Gastrocnemius medialis (tissue), 4 donors: Measurements from ENCODE around the gene CCDC57. TPM values are rescaled to one million over a fixed set of nuclear protein-coding genes. Genes with fewer than 3 reads are reported as not detected.
A peak's percentile ranks its signal among the peaks of the same experiment; 100 is the strongest.

Experiments
- ATAC-seq, 2 donors: fragments of 150-250 bp; one replicate each; pipeline ENCODE4 v1.9.1; 2016
- DNase-seq, 2 donors: peaks; one replicate each; pipeline ENCODE4 v3.0.0-alpha.2; 2019
- H3K27ac ChIP-seq, 4 donors: fragments of 200-600 bp; sonication (generic); 1 replicate in 1 of 4; 2 replicates in 3 of 4; pipeline ENCODE4 v1.5.1; 2016 to 2018; ENCODE audit warnings: mild to moderate bottlenecking in 2 of 4, moderate library complexity in 1 of 4
- H3K27me3 ChIP-seq, 3 donors: fragments of 200-600 bp; sonication (generic) in 2 of 3; 1 replicate in 1 of 3; 2 replicates in 2 of 3; pipeline versions ENCODE4 v1.5.1 to v1.6.0; 2016 to 2019; ENCODE audit warnings: mild to moderate bottlenecking in 1 of 3, moderate library complexity in 1 of 3
- H3K36me3 ChIP-seq, 2 donors: fragments of 200-600 bp; sonication (generic) in 1 of 2; one replicate each; pipeline ENCODE4 v1.5.1; 2017 to 2018
- H3K4me1 ChIP-seq, 2 donors: fragments of 200-600 bp; sonication (generic) in 1 of 2; one replicate each; pipeline ENCODE4 v1.5.1; 2016 to 2017; ENCODE audit warnings: mild to moderate bottlenecking in 2 of 2
- H3K4me3 ChIP-seq, 4 donors: fragments of 200-600 bp; sonication (generic) in 3 of 4; 1 replicate in 1 of 4; 2 replicates in 3 of 4; pipeline ENCODE4 v1.5.1; 2016 to 2019; ENCODE audit warnings: mild to moderate bottlenecking in 2 of 4
- H3K9me3 ChIP-seq, 3 donors: fragments of 200-600 bp; sonication (generic) in 2 of 3; 1 replicate in 1 of 3; 2 replicates in 2 of 3; pipeline ENCODE4 v1.5.1; 2016 to 2019
- POLR2A ChIP-seq, 2 donors: fragments of 450-650 bp; IDR thresholded peaks; one replicate each; pipeline ENCODE4 v1.6.1; 2017; ENCODE audit warnings: antibody characterized with exemption in 2 of 2, mild to moderate bottlenecking in 2 of 2, moderate library complexity in 2 of 2
- in situ Hi-C, 4 donors: fragments of 200-750 bp; cut with MboI; loops; one replicate each; pipeline versions ENCODE4 v1.15.0 to v1.8.0; 2017; ENCODE audit warnings: low sequenced_read_pairs in 4 of 4
- intact Hi-C: fragments of 100-400 bp; cut with DNase I; formaldehyde crosslinking; loops from one replicate; pipeline ENCODE4 v1.15.1; 2023; ENCODE audit warnings: low total_unique reads
- total RNA-seq, 4 donors: library from RNA; depleted of rRNA; stranded (reverse); fragments of >200 nt; gene quantifications; one replicate each; pipeline versions ENCODE4 v1.1.0 to v1.2.3, GENCODE V29; 2016
- TF ChIP-seq, protein P1 (sequence below), 5 experiments: fragments of 450-650 bp in 3 of 5; fragments of 200-600 bp in 2 of 5; sonication (generic) in 2 of 5; IDR thresholded peaks in 4 of 5; conservative IDR thresholded peaks in 1 of 5; 1 replicate in 4 of 5; 2 replicates in 1 of 5; pipeline ENCODE4 v1.5.1; 2016 to 2019; ENCODE audit warnings: antibody characterized with exemption in 5 of 5, mild to moderate bottlenecking in 3 of 5, moderate library complexity in 3 of 5

Gene CCDC57
- total RNA-seq, 4 donors from 2014 or later, result 3.7 to 11.3 (median 5.1) TPM

DNA sequence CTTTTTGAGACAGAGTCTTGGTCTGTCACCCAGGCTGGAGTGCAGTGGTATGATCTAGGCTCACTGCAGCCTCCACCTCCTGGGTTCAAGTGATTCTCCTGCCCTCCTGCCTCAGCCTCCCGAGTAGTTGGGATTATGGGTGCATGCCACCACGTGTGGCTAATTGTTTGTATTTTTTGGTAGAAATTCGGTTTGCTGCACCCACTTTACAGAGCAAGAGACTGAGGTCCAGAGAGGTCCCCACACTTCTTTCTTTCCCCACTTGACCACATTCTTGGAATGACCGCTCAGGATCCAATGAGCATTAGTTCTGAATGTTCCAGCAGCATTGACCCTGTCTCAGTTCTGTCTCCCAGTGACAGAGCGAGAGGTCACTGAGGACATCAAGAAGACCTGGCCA is 10.9 kb upstream of the CCDC57 start:
- H3K9me3 ChIP-seq, result no peaks in the 10 kb centered on the region
- no peak overlapping the region for H3K4me3 ChIP-seq
- H3K27ac ChIP-seq, result no peak overlapping the region
- in situ Hi-C loops (no loop called here), intact Hi-C loops (no loop called here)
- H3K27me3 ChIP-seq, result no peaks in the 10 kb centered on the region
- no peak for DNase-seq
- peaks cover 23 to 24% of the 10 kb centered on the region in 2 donors for H3K4me1 ChIP-seq
- no peak for TF ChIP-seq POLR2A (IDR thresholded peaks at IDR 0.05)
- TF ChIP-seq, protein P1, sequence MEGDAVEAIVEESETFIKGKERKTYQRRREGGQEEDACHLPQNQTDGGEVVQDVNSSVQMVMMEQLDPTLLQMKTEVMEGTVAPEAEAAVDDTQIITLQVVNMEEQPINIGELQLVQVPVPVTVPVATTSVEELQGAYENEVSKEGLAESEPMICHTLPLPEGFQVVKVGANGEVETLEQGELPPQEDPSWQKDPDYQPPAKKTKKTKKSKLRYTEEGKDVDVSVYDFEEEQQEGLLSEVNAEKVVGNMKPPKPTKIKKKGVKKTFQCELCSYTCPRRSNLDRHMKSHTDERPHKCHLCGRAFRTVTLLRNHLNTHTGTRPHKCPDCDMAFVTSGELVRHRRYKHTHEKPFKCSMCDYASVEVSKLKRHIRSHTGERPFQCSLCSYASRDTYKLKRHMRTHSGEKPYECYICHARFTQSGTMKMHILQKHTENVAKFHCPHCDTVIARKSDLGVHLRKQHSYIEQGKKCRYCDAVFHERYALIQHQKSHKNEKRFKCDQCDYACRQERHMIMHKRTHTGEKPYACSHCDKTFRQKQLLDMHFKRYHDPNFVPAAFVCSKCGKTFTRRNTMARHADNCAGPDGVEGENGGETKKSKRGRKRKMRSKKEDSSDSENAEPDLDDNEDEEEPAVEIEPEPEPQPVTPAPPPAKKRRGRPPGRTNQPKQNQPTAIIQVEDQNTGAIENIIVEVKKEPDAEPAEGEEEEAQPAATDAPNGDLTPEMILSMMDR (IDR thresholded peaks at IDR 0.05 in 4 of 5, conservative IDR thresholded peaks at IDR 0.05 in 1 of 5), result no peak
- ATAC-seq, result no peak
- H3K36me3 ChIP-seq, result no peaks in the 10 kb centered on the region

DNA sequence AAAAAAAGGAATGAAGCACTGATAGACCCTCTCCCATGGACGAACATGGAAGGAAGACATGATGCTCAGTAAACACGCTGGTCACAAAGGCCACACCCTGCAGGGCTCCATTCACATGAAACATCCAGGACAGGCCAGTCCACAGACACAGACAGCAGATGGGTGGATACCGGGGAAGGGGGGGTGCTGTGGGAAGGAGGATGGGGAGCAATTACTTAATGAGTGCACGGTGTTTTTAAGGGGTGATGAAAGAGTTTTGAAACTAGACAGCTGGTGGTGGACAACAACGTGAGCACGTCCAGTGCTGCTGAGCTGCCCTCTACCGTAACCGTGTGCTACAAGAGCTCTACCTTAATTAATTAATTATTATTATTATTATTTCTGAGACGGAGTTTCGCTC is 10.2 kb upstream of the CCDC57 start:
- Histone ChIP-seq H3K27ac (no peak overlapping the region), H3K4me1 (peaks cover 24 to 25% of the 10 kb centered on the region in 2 donors), H3K36me3 (no peaks in the 10 kb centered on the region), H3K27me3 (no peaks in the 10 kb centered on the region), H3K4me3 (no peak overlapping the region), H3K9me3 (no peaks in the 10 kb centered on the region)
- DNase-seq (no peak), ATAC-seq (no peak)
- TF ChIP-seq, protein P1 (IDR thresholded peaks at IDR 0.05 in 4 of 5, conservative IDR thresholded peaks at IDR 0.05 in 1 of 5), result no peak
- TF ChIP-seq POLR2A (IDR thresholded peaks at IDR 0.05), result peak in 1 of 2 donors; percentile 8
- in situ Hi-C loops, result no loop called here
- intact Hi-C loops, result no loop called here

DNA sequence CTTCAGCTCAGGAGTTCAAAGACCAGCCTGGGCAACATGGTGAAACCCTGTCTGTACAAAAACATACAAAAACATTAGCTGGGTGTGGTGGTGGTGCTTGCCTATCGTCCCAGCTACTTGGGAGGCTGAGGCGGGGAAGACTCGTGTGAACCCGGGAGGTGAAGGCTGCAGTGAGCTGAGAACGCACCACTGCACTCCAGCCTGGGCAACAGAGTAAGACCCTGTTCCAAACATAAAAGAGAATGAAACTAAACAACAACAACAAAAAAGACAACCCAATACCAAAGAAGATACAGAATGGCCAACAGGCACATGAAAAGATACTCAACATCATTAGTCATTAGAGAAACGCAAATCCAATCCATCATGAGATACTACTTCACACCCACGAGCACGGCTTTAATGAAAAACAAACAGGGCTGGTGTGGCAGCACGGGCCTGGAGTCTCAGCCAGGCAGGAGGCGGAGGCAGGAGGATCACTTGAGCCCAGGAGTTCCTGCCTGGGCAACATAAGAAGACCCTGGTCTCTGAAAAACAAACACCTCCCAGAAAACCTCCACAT is 8.8 kb upstream of the CCDC57 start:
- H3K27me3 ChIP-seq, result no peaks in the 10 kb centered on the region
- H3K9me3 ChIP-seq, result no peaks in the 10 kb centered on the region
- ATAC-seq (no peak), DNase-seq (no peak)
- no peak overlapping the region for H3K27ac ChIP-seq
- intact Hi-C loops (no loop called here), in situ Hi-C loops (no loop called here)
- TF ChIP-seq POLR2A (IDR thresholded peaks at IDR 0.05), result no peak
- TF ChIP-seq, protein P1 (IDR thresholded peaks at IDR 0.05 in 4 of 5, conservative IDR thresholded peaks at IDR 0.05 in 1 of 5), result no peak
- H3K4me3 ChIP-seq, result no peak overlapping the region
- H3K36me3 ChIP-seq, result no peaks in the 10 kb centered on the region
- peaks cover 20 to 31% of the 10 kb centered on the region in 2 donors for H3K4me1 ChIP-seq

DNA sequence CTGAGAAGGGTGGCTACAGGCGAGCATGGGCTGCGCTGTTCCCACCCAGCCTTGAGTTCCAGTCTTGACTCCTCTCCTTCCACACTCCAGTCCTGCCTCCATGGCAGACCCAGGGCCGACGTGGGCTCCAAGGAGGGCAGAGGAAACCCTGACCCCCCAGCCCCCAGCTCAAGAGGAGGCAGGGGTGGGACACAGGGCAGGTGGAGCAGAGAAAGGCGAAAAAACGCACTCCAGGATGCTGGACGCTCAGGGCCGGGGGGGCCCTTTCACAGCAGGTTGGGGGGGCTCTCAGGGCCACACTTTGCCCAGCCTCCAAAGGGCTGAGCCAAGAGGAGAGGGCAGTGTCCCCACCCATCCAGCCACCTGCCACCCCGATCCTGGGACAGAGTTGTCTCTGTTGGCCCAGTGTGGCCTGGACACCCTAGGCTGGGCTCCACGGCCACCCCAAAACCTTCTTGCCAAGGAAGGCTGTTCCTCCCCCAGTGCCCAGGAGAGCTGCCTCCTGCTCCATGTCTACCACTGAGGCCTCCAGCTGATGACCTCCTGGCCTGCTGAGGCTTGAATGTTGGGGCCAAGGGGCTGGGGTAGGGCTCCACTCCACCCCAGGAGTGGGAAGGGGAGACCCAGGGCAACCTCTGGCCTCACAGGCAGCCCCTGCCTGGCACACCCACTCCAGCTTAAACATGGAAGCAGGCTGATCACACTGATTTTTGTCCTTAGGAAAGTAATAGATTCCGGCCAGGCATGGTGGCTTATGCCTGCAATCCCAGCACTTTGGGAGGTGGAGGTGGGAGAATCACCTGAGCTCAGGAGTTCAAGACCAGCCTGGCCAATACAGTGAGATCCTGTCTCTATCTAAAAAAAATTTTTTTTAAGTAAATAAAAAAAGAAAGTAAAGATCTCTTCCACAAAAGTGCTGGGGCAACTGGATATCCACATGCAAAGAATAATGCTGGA is 7.4 kb upstream of the CCDC57 start:
- H3K4me3 ChIP-seq, result no peak overlapping the region
- no peak for TF ChIP-seq POLR2A (IDR thresholded peaks at IDR 0.05)
- TF ChIP-seq, protein P1 (IDR thresholded peaks at IDR 0.05 in 4 of 5, conservative IDR thresholded peaks at IDR 0.05 in 1 of 5), result no peak
- intact Hi-C loops, result no loop called here
- DNase-seq, result no peak
- no peaks in the 10 kb centered on the region for H3K27me3 ChIP-seq
- no peaks in the 10 kb centered on the region for H3K36me3 ChIP-seq
- ATAC-seq, result no peak
- H3K27ac ChIP-seq, result no peak overlapping the region
- H3K9me3 ChIP-seq, result no peaks in the 10 kb centered on the region
- in situ Hi-C loops, result no loop called here
- H3K4me1 ChIP-seq, result peaks cover 6 to 19% of the 10 kb centered on the region in 2 donors
